BE2C (cell line): ENCODE results near the gene SLC5A1.

ENCODE experiments used
- DNase-seq: peaks from one replicate; pipeline ENCODE4 v3.0.0-alpha.2; 2020
- H3K27me3 ChIP-seq: fragments of 250-450 bp; sonication (Bioruptor Pico); 2 replicates; pipeline ENCODE4 v1.5.1; 2020; ENCODE audit warnings: mild to moderate bottlenecking
- H3K36me3 ChIP-seq: fragments of 250-450 bp; sonication (Bioruptor Pico); 2 replicates; pipeline ENCODE4 v1.5.1; 2020; ENCODE audit warnings: mild to moderate bottlenecking
- H3K4me1 ChIP-seq: fragments of 250-450 bp; sonication (Bioruptor Pico); 2 replicates; pipeline ENCODE4 v1.5.1; 2020
- H3K4me3 ChIP-seq: 2 replicates; pipeline ENCODE4 v1.5.1; 2011; ENCODE audit warnings: low read depth, low read length
- H3K9me3 ChIP-seq: fragments of 250-450 bp; sonication (Bioruptor Pico); 2 replicates; pipeline ENCODE4 v1.5.1; 2020
- TF ChIP-seq, protein P1 (sequence below): IDR thresholded peaks from 2 replicates; pipeline ENCODE4 v1.5.1; 2012; ENCODE audit warnings: mild to moderate bottlenecking, low read depth, low read length

Gene SLC5A1

DNA sequence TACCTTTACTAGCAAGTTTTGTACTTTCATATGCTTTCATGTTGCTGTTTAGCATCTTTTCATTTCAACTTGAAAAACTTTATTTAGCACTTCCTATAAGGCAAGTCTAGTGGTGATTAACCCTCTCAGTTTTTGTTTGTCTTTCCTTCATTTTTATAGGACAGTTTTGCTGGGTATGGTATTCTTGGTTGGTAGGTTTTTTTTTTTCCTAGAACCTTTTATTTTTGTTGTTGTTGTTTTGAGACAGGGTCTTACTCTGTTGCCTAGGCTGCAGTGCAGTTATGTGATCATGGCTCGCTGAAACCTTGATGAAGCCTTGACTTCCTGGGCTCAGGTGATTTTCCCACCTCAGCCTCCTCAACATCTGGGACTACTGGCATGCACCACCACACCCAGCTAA, 29.9 kb upstream of the SLC5A1 start:
- H3K36me3 ChIP-seq, result no peaks in the 10 kb centered on the region
- DNase-seq, result no peak
- H3K9me3 ChIP-seq, result no peaks in the 10 kb centered on the region; the same call in 1 of the 2 replicates
- H3K4me3 ChIP-seq, result no peak overlapping the region
- H3K4me1 ChIP-seq, result no peaks in the 10 kb centered on the region
- no peaks in the 10 kb centered on the region for H3K27me3 ChIP-seq
- TF ChIP-seq, protein P1, sequence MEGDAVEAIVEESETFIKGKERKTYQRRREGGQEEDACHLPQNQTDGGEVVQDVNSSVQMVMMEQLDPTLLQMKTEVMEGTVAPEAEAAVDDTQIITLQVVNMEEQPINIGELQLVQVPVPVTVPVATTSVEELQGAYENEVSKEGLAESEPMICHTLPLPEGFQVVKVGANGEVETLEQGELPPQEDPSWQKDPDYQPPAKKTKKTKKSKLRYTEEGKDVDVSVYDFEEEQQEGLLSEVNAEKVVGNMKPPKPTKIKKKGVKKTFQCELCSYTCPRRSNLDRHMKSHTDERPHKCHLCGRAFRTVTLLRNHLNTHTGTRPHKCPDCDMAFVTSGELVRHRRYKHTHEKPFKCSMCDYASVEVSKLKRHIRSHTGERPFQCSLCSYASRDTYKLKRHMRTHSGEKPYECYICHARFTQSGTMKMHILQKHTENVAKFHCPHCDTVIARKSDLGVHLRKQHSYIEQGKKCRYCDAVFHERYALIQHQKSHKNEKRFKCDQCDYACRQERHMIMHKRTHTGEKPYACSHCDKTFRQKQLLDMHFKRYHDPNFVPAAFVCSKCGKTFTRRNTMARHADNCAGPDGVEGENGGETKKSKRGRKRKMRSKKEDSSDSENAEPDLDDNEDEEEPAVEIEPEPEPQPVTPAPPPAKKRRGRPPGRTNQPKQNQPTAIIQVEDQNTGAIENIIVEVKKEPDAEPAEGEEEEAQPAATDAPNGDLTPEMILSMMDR, result no peak

DNA sequence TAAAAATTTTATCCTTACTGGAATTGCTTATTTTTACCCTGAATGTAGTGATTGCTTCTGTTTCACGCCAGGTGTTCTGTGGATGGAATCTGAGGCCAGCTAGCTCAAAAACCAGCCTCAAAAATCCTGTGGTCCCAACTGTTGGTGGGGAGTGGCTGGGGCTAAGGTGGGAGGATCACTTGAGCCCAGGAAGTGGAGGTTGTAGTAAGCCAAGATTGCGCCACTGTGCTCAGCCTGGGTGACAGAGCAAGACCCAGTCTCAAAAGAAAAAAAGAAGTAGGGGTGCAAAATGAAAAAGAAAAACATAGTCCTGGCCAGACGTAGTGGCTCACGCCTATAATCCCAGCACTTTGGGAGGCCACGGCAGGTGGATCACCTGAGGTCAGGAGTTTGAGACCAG, 27.0 kb upstream of the SLC5A1 start:
- no peak overlapping the region for H3K4me3 ChIP-seq
- TF ChIP-seq, protein P1, result no peak
- no peak for DNase-seq
- no peaks in the 10 kb centered on the region for H3K36me3 ChIP-seq
- no peaks in the 10 kb centered on the region for H3K4me1 ChIP-seq
- no peaks in the 10 kb centered on the region; the same call in 1 of the 2 replicates for H3K9me3 ChIP-seq
- no peaks in the 10 kb centered on the region for H3K27me3 ChIP-seq

- no peaks in the 10 kb centered on the region for H3K4me1 ChIP-seq
- H3K4me3 ChIP-seq, result no peak overlapping the region
- TF ChIP-seq, protein P1, result no peak
- H3K36me3 ChIP-seq, result no peaks in the 10 kb centered on the region
- no peak for DNase-seq
- no peaks in the 10 kb centered on the region; the same call in 1 of the 2 replicates for H3K9me3 ChIP-seq
- H3K27me3 ChIP-seq, result no peaks in the 10 kb centered on the region
Measured at GRCh38 chr22:32018056-32018455, 25.0 kb upstream of the SLC5A1 start.

DNA sequence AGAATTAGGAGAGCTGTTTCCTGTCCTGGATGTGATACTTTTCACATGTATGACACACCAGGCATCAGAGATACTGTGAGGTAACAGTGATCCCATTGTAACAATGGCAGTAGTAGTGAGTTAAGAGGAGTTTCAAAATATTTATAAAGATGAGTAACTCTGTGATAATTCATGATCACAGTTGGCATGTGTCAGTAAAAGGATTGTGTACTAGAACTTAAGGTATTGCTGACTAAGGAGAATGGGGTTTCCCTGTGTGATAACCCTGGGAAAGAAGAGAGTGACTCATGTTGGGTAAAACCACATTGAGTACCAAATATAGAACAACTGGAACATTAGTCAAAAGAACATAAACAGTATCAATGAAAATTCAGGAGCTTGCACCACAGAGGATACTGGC, 22.9 kb upstream of the SLC5A1 start:
- no peaks in the 10 kb centered on the region for H3K4me1 ChIP-seq
- TF ChIP-seq, protein P1, result no peak
- DNase-seq, result no peak
- no peak overlapping the region for H3K4me3 ChIP-seq
- H3K27me3 ChIP-seq, result no peaks in the 10 kb centered on the region
- H3K9me3 ChIP-seq, result no peaks in the 10 kb centered on the region
- no peaks in the 10 kb centered on the region for H3K36me3 ChIP-seq

GRCh38 chr22:32021716-32022115, 21.3 kb upstream of the SLC5A1 start:
- TF ChIP-seq, protein P1, result no peak
- DNase-seq, result no peak
- Histone ChIP-seq H3K9me3 (no peaks in the 10 kb centered on the region), H3K4me1 (no peaks in the 10 kb centered on the region), H3K36me3 (no peaks in the 10 kb centered on the region), H3K4me3 (no peak overlapping the region), H3K27me3 (no peaks in the 10 kb centered on the region)

- no peaks in the 10 kb centered on the region for H3K36me3 ChIP-seq
- H3K27me3 ChIP-seq, result no peaks in the 10 kb centered on the region
- no peaks in the 10 kb centered on the region for H3K4me1 ChIP-seq
- TF ChIP-seq, protein P1, result no peak
- H3K4me3 ChIP-seq, result no peak overlapping the region
- H3K9me3 ChIP-seq, result no peaks in the 10 kb centered on the region
- DNase-seq, result no peak
Measured at GRCh38 chr22:32023251-32023827, 19.7 kb upstream of the SLC5A1 start.
